HEK293T (cell line): ENCODE results near the gene PPOX.
A peak's percentile ranks its signal among the peaks of the same experiment; 100 is the strongest.

Experiments used
- CTCF ChIA-PET: fragments of 350-600 bp; formaldehyde crosslinking; extraction: SDS; loops from one replicate; lab custom pipeline; 2021; ENCODE audit warnings: antibody characterized with exemption, inconsistent platforms; lab: Yijun Ruan, JAX
- POLR2A ChIA-PET: fragments of 350-600 bp; formaldehyde crosslinking; extraction: SDS; loops from one replicate; lab custom pipeline; 2020; ENCODE audit warnings: antibody characterized with exemption, inconsistent platforms; lab: Yijun Ruan, JAX
- DNase-seq: peaks from one replicate; pipeline ENCODE4 v3.0.0; 2012; ENCODE audit warnings: mixed read lengths; ENCODE audit errors: extremely low spot score
- ARNT ChIP-seq: fragments of 450-650 bp; IDR thresholded peaks from 2 replicates; pipeline ENCODE4 v1.6.1; 2017; ENCODE audit warnings: mild to moderate bottlenecking
- BHLHE40 ChIP-seq: fragments of 450-650 bp; IDR thresholded peaks from 2 replicates; pipeline ENCODE4 v1.6.1; 2016; ENCODE audit warnings: mild to moderate bottlenecking, moderate library complexity, borderline replicate concordance
- CTBP1 ChIP-seq: fragments of 450-650 bp; IDR thresholded peaks from 2 replicates; pipeline ENCODE4 v1.6.1; 2016; ENCODE audit warnings: borderline replicate concordance
- ELF4 ChIP-seq: fragments of 450-650 bp; IDR thresholded peaks from 2 replicates; pipeline ENCODE4 v1.6.1; 2017; ENCODE audit warnings: antibody characterized with exemption
- FOXA1 ChIP-seq: fragments of 450-650 bp; IDR thresholded peaks from 2 replicates; pipeline ENCODE4 v1.6.1; 2016; ENCODE audit warnings: mild to moderate bottlenecking
- FOXK2 ChIP-seq: fragments of 450-650 bp; IDR thresholded peaks from 2 replicates; pipeline ENCODE4 v1.6.1; 2016; ENCODE audit warnings: mild to moderate bottlenecking
- FOXM1 ChIP-seq: fragments of 450-650 bp; IDR thresholded peaks from 2 replicates; pipeline ENCODE4 v1.6.1; 2017; ENCODE audit warnings: mild to moderate bottlenecking, borderline replicate concordance
- HDGF ChIP-seq: fragments of 450-650 bp; IDR thresholded peaks from 2 replicates; pipeline ENCODE4 v1.6.1; 2017; ENCODE audit warnings: antibody characterized with exemption, borderline replicate concordance
- L3MBTL2 ChIP-seq: fragments of 450-650 bp; conservative IDR thresholded peaks from 2 replicates; pipeline ENCODE4 v1.6.1; 2016; ENCODE audit warnings: mild to moderate bottlenecking
- LEF1 ChIP-seq: fragments of 450-650 bp; IDR thresholded peaks from 2 replicates; pipeline ENCODE4 v1.6.1; 2017; ENCODE audit warnings: mild to moderate bottlenecking, borderline replicate concordance
- NFRKB ChIP-seq: fragments of 450-650 bp; IDR thresholded peaks from 2 replicates; pipeline ENCODE4 v1.6.1; 2016; ENCODE audit warnings: mild to moderate bottlenecking, moderate library complexity
- SP1 ChIP-seq: fragments of 450-650 bp; IDR thresholded peaks from 2 replicates; pipeline ENCODE4 v1.6.1; 2017
- SUZ12 ChIP-seq: fragments of 450-650 bp; IDR thresholded peaks from 2 replicates; pipeline ENCODE4 v1.6.1; 2016; ENCODE audit warnings: mild to moderate bottlenecking
- TARDBP ChIP-seq: fragments of 450-650 bp; IDR thresholded peaks from 2 replicates; pipeline ENCODE4 v1.6.1; 2016
- ZNF384 ChIP-seq: fragments of 450-650 bp; IDR thresholded peaks from 2 replicates; pipeline ENCODE4 v1.6.1; 2016
- TF ChIP-seq, protein P1 (sequence below): fragments of 450-650 bp; IDR thresholded peaks from 2 replicates; pipeline ENCODE4 v1.6.1; 2016

PPOX gene

DNA sequence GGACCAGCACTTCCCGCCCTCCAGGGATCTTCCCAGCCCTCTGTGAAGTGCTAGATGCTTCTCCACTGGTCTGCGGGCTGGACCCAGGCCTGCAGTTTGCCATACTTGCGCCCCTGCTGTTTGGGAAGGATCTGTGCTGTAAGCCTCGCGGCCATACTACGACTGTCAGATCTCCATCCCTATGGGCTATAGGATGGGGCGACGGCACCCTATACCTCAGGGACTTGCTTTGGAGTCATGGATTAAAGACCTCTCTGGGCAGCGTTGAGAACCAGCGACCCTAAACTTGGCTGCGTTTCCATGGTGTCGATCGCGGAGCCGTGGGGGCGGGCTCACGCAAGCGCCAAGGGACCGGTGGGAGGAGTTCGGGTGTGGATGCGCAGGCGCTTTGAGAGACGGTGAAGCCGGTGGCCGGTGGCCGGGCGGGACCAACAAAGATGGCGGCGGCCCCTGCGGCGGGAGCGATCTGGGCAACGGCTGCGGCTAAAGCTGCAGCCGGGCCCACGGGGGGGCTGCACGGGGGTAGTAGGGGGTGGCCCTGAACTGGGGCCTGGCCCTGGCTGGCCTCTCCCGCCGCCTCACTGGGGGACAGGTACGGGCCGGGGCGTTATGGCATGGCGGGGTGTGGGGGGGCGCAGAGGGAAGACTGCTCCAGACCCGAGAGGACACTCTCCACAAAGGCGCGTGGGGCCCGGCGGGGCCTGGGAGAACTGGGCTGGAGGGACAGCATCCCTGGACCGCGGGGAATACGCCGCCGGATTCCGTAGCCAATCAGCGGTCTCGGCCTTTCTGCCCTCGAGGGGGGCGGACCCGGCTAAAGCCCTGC lies 6.9 kb upstream of the PPOX start, which contains the start of gene USP21:
USP21 (plus strand) TSS at position 414 of the 826 bp plus-strand sequence. CDS start 1,141 bp downstream, outside the sequence.
- TF ChIP-seq HDGF (peak; percentile 94), SP1 (no peak)
- peak; percentile 96 for DNase-seq
- ChIA-PET CTCF (interaction anchor here (0.6 kb wide), 2 partner anchors 22 to 66 kb away, joined by 3 read pairs; partner anchors contain the start of gene TOMM40L), POLR2A (interaction anchor here (1.9 kb wide), 1 partner anchor 43 kb away, joined by 8 read pairs; the partner anchor contains the start of gene NDUFS2)

DNA sequence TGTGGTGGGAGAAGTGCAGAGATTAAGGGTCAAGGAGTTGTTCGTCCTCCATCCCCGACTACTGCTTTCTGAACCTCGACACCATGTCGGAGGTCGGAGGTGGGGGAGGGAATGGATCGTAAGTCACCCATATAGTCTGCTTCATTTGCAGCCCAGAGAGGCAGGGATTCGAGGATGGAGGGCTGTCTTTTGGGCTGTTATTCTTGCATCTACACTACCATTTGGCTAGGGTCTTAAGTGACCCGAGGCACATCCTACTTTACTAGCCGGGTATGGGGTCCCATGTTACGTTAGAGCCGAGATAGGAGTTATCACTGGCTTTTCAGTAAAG lies 6.3 kb upstream of the PPOX start:
- DNase-seq: no peak
- ChIA-PET POLR2A (no interaction called here), CTCF (no interaction called here)
- TF ChIP-seq FOXM1 (no peak), FOXK2 (no peak), HDGF (no peak), BHLHE40 (no peak), SP1 (no peak), NFRKB (no peak), ELF4 (no peak), LEF1 (no peak), L3MBTL2 (no peak), FOXA1 (no peak)

DNA sequence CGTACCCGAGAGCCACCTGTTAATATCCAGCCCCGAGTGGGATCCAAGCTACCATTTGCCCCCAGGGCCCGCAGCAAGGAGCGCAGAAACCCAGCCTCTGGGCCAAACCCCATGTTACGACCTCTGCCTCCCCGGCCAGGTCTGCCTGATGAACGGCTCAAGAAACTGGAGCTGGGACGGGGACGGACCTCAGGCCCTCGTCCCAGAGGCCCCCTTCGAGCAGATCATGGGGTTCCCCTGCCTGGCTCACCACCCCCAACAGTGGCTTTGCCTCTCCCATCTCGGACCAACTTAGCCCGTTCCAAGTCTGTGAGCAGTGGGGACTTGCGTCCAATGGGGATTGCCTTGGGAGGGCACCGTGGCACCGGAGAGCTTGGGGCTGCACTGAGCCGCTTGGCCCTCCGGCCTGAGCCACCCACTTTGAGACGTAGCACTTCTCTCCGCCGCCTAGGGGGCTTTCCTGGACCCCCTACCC lies 5.5 kb upstream of the PPOX start:
- ChIA-PET POLR2A (no interaction called here), CTCF (no interaction called here)
- DNase-seq: no peak
- no peak for TF ChIP-seq ELF4

DNA sequence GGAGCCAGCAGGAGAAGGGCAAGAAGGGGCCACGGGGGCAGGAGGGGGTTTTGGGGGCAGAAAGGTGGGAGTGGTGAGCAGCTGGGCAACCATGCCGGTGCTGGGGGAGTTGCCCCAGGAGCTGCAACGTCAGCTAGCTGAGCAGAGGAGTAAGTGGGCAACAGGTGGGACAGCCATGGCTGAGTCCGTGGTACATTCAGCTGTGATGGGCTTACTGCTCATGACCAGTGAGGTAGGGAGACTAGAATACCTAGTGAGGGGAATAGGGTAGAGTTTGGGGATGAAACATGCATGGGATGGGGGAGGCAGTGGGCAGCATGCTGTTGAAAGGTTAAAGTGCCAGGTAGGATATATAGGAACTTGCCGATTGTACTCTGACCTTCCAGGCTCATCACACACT lies 4.6 kb upstream of the PPOX start:
- CTCF ChIA-PET: no interaction called here
- TF ChIP-seq LEF1 (no peak), NFRKB (no peak), ELF4 (no peak), FOXA1 (no peak), ZNF384 (no peak), HDGF (no peak), FOXK2 (no peak), CTBP1 (no peak), BHLHE40 (no peak), TARDBP (no peak), SUZ12 (no peak), L3MBTL2 (no peak), FOXM1 (no peak), SP1 (no peak), ARNT (no peak)
- TF ChIP-seq, protein P1, sequence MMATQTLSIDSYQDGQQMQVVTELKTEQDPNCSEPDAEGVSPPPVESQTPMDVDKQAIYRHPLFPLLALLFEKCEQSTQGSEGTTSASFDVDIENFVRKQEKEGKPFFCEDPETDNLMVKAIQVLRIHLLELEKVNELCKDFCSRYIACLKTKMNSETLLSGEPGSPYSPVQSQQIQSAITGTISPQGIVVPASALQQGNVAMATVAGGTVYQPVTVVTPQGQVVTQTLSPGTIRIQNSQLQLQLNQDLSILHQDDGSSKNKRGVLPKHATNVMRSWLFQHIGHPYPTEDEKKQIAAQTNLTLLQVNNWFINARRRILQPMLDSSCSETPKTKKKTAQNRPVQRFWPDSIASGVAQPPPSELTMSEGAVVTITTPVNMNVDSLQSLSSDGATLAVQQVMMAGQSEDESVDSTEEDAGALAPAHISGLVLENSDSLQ: no peak
- DNase-seq: no peak
- POLR2A ChIA-PET: interaction anchor here (1.2 to 1.3 kb wide), 2 partner anchors 8 to 11 kb away, joined by 3 to 4 read pairs; partner anchors contain the start of gene UFC1

DNA sequence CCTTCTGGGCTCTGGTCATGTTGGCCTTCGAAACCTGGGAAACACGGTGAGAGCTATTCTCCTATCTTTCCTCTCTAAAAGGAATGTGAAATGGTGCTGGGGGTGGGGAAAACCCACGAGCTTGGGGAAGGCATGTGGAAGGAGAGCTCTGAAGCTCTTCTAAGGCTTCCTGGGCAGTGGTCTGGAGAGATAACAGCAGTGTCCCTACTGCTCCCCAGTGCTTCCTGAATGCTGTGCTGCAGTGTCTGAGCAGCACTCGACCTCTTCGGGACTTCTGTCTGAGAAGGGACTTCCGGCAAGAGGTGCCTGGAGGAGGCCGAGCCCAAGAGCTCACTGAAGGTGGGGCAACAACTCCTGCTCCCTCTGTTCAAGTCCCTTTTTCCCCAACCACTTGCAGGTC lies 4.2 kb upstream of the PPOX start:
- ChIA-PET CTCF (no interaction called here), POLR2A (interaction anchor here (1.2 to 1.3 kb wide), 2 partner anchors 8 to 11 kb away, joined by 3 to 4 read pairs; partner anchors contain the start of gene UFC1)
- TF ChIP-seq FOXK2: no peak
- TF ChIP-seq FOXM1: no peak
- no peak for TF ChIP-seq FOXA1
- TF ChIP-seq L3MBTL2: no peak
- no peak for TF ChIP-seq CTBP1
- no peak for TF ChIP-seq SUZ12
- no peak for TF ChIP-seq TARDBP
- no peak for TF ChIP-seq ARNT
- TF ChIP-seq ZNF384: no peak
- TF ChIP-seq ELF4: no peak
- no peak for TF ChIP-seq NFRKB
- no peak for TF ChIP-seq BHLHE40
- no peak for TF ChIP-seq HDGF
- TF ChIP-seq LEF1: no peak
- TF ChIP-seq, protein P1: no peak
- TF ChIP-seq SP1: no peak
- DNase-seq: no peak

DNA sequence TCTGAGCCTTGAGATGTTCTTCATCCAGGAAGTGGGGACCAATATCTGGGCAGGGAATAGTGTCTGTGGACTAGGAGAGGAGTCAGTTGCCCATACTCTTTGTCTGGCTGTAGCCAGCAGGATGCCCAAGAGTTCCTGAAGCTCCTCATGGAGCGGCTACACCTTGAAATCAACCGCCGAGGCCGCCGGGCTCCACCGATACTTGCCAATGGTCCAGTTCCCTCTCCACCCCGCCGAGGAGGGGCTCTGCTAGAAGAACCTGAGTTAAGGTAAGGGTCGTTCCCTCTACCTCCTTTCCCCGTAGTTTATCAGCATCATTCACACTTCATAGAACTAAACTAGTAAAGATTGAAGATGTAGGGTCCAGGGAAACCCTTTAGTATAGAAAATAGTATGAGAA lies 3.4 kb upstream of the PPOX start:
- CTCF ChIA-PET: no interaction called here
- POLR2A ChIA-PET: interaction anchor here (1.2 to 1.3 kb wide), 2 partner anchors 9 to 10 kb away, joined by 3 to 4 read pairs; partner anchors contain the start of gene UFC1
- DNase-seq: no peak
- no peak for TF ChIP-seq ZNF384
- no peak for TF ChIP-seq SUZ12
- no peak for TF ChIP-seq NFRKB
- TF ChIP-seq CTBP1: no peak
- TF ChIP-seq ARNT: no peak
- TF ChIP-seq FOXK2: no peak
- no peak for TF ChIP-seq FOXM1
- TF ChIP-seq TARDBP: no peak
- TF ChIP-seq SP1: no peak

DNA sequence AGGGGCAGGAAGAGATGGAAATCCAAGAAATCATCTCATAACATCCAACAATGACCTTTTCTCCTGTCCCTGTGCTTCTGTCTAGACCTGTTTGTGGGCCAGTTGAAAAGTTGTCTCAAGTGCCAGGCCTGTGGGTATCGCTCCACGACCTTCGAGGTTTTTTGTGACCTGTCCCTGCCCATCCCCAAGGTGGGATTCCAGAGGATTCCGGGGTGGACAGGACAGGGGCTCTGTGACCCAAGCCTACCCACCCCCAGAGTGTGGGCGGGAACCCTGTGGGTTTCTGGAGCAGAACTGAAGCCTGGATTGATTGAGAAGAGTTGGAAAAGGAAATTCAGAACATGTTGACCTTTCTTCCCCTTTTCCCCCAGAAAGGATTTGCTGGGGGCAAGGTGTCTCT lies 2.4 kb upstream of the PPOX start:
- CTCF ChIA-PET: no interaction called here
- no peak for TF ChIP-seq L3MBTL2
- no peak for TF ChIP-seq ELF4
- no peak for TF ChIP-seq NFRKB
- no peak for TF ChIP-seq FOXK2
- no peak for TF ChIP-seq SUZ12
- TF ChIP-seq BHLHE40: no peak
- no peak for TF ChIP-seq HDGF
- TF ChIP-seq, protein P1: no peak
- no peak for TF ChIP-seq TARDBP
- no peak for TF ChIP-seq LEF1
- no peak for TF ChIP-seq SP1
- no peak for TF ChIP-seq ZNF384
- no peak for DNase-seq
- POLR2A ChIA-PET: interaction anchor here (3.3 kb wide), 1 partner anchor 10 kb away, joined by 19 read pairs; the partner anchor contains the start of gene UFC1
